ENCODE measurements around the gene QSER1. TPM values are rescaled to one million over a fixed set of nuclear protein-coding genes. Genes with fewer than 3 reads are reported as not detected.

The QSER1 gene
- 75.3 TPM for total RNA-seq (ENCODE audit: unreplicated experiment)
- long read RNA-seq, partial matches to known transcripts, result 0 of 1 reads
- long read RNA-seq, other reads (novel, unspliced or antisense), result 1 of 1 reads

GRCh38 chr11:32892355-32893092 is at the start of gene QSER1:
Gene QSER1 (plus strand): TSS chr11:32892811. CDS start chr11:32893126, 315 bp downstream.
- Mint-ChIP-seq H3K36me3 (ENCODE audit: unreplicated experiment) (no peaks in the 10 kb centered on the region), H3K27me3 (ENCODE audit: unreplicated experiment) (peaks cover 20% of the 10 kb centered on the region), H3K9me3 (ENCODE audit: unreplicated experiment) (peaks cover 25% of the 10 kb centered on the region), H3K4me1 (ENCODE audit: low read depth, unreplicated experiment) (peaks cover 16% of the 10 kb centered on the region), H3K27ac (ENCODE audit: unreplicated experiment) (peak within 1 kb of the TSS; percentile 100), H3K4me3 (ENCODE audit: unreplicated experiment) (peak within 1 kb of the TSS; percentile 95)
- no peak for TF ChIP-seq CTCF (IDR thresholded peaks at IDR 0.05; ENCODE audit: partially characterized antibody, unreplicated experiment)
- peak; percentile 80 for DNase-seq

- Mint-ChIP-seq H3K27ac (ENCODE audit: unreplicated experiment) (no peak overlapping the region), H3K4me1 (ENCODE audit: low read depth, unreplicated experiment) (no peaks in the 10 kb centered on the region), H3K4me3 (ENCODE audit: unreplicated experiment) (no peak overlapping the region), H3K27me3 (ENCODE audit: unreplicated experiment) (peaks cover 2% of the 10 kb centered on the region), H3K36me3 (ENCODE audit: unreplicated experiment) (no peaks in the 10 kb centered on the region), H3K9me3 (ENCODE audit: unreplicated experiment) (no peaks in the 10 kb centered on the region)
- no peak for DNase-seq
- no peak for TF ChIP-seq CTCF (IDR thresholded peaks at IDR 0.05; ENCODE audit: partially characterized antibody, unreplicated experiment)
Measured at GRCh38 chr11:32843544-32843943, 49.1 kb upstream of the QSER1 start.

- no peak for TF ChIP-seq CTCF (IDR thresholded peaks at IDR 0.05; ENCODE audit: partially characterized antibody, unreplicated experiment)
- H3K9me3 Mint-ChIP-seq (ENCODE audit: unreplicated experiment), result no peaks in the 10 kb centered on the region
- no peak overlapping the region for H3K27ac Mint-ChIP-seq (ENCODE audit: unreplicated experiment)
- H3K27me3 Mint-ChIP-seq (ENCODE audit: unreplicated experiment), result peaks cover 2% of the 10 kb centered on the region
- no peak overlapping the region for H3K4me3 Mint-ChIP-seq (ENCODE audit: unreplicated experiment)
- H3K4me1 Mint-ChIP-seq (ENCODE audit: low read depth, unreplicated experiment), result no peaks in the 10 kb centered on the region
- no peaks in the 10 kb centered on the region for H3K36me3 Mint-ChIP-seq (ENCODE audit: unreplicated experiment)
- no peak for DNase-seq
Measured at GRCh38 chr11:32847511-32847910, 45.1 kb upstream of the QSER1 start.

GRCh38 chr11:32849761-32850160 is 42.9 kb upstream of the QSER1 start:
- Mint-ChIP-seq H3K27ac (ENCODE audit: unreplicated experiment) (no peak overlapping the region), H3K9me3 (ENCODE audit: unreplicated experiment) (no peaks in the 10 kb centered on the region), H3K27me3 (ENCODE audit: unreplicated experiment) (peaks cover 2% of the 10 kb centered on the region), H3K4me1 (ENCODE audit: low read depth, unreplicated experiment) (no peaks in the 10 kb centered on the region), H3K36me3 (ENCODE audit: unreplicated experiment) (no peaks in the 10 kb centered on the region), H3K4me3 (ENCODE audit: unreplicated experiment) (no peak overlapping the region)
- no peak for DNase-seq
- no peak for TF ChIP-seq CTCF (IDR thresholded peaks at IDR 0.05; ENCODE audit: partially characterized antibody, unreplicated experiment)

GRCh38 chr11:32851251-32851650 is 41.4 kb upstream of the QSER1 start:
- Mint-ChIP-seq H3K4me3 (ENCODE audit: unreplicated experiment) (no peak overlapping the region), H3K4me1 (ENCODE audit: low read depth, unreplicated experiment) (no peaks in the 10 kb centered on the region), H3K27ac (ENCODE audit: unreplicated experiment) (no peak overlapping the region), H3K9me3 (ENCODE audit: unreplicated experiment) (no peaks in the 10 kb centered on the region), H3K36me3 (ENCODE audit: unreplicated experiment) (no peaks in the 10 kb centered on the region), H3K27me3 (ENCODE audit: unreplicated experiment) (peaks cover under 1% of the 10 kb centered on the region)
- no peak for TF ChIP-seq CTCF (IDR thresholded peaks at IDR 0.05; ENCODE audit: partially characterized antibody, unreplicated experiment)
- no peak for DNase-seq
